Measurements from ENCODE around the gene TNFRSF21. TPM values are rescaled to one million over a fixed set of nuclear protein-coding genes. Genes with fewer than 3 reads are reported as not detected.

TNFRSF21 gene
- total RNA-seq, 2 experiments from 2014 or later, result 28.1 to 36.5 TPM

DNA sequence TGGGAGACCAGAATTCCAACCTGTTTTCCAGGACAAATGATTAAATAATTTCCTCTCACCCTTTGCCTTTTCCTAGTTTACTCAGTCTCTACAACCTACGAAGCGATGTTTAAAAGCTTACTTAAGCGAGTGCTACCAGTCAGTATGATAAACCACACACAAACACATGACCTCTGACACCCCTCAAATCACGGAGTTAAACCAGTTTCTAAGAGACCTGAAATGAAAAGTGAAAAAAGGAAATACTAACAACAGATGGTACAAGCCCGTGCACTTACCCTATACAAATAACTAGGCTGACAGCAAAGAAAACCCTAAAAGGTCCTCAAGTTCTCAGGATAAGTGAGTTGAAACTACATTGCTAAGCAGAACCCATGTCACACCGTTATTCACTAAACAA is 7.7 kb downstream of the TNFRSF21 start:
- peaks cover 43% of the 10 kb centered on the region for H3K4me1 ChIP-seq (ENCODE audit: insufficient read depth, low read length, poor library complexity, severe bottlenecking)
- no peak overlapping the region for H3K27ac ChIP-seq (ENCODE audit: low read depth, low read length, poor library complexity, severe bottlenecking)
- no peak overlapping the region for H3K4me2 ChIP-seq (ENCODE audit: low read length)
- intact Hi-C loops (cut with micrococcal nuclease; ENCODE audit: unreplicated experiment), result no loop called here
- H4K20me1 ChIP-seq (ENCODE audit: insufficient read depth, low read length), result peaks cover 26% of the 10 kb centered on the region
- ChIA-PET POLR2A (interaction anchor here (0.7 to 1.6 kb wide), 3 partner anchors 17 to 94 kb away, joined by 3 to 7 read pairs (median 3); no protein-coding TSS in a partner anchor), CTCF (ENCODE audit: unreplicated experiment) (no interaction called here)
- H3K36me3 ChIP-seq (ENCODE audit: insufficient read depth, low read length), result peaks cover 44% of the 10 kb centered on the region
- no peak overlapping the region for H2AFZ ChIP-seq (ENCODE audit: low read length)
- H3K9me3 ChIP-seq (ENCODE audit: low read length), result no peaks in the 10 kb centered on the region
- no TSS peak for BruUV-seq (replicated peaks)
- peaks cover 100% of the 10 kb centered on the region for H3K79me2 ChIP-seq (ENCODE audit: insufficient read depth, low read depth, low read length)
- H3K9me2 ChIP-seq (ENCODE audit: insufficient read depth, low read length), result no peaks in the 10 kb centered on the region
- no peak for DNase-seq (ENCODE audit: low spot score)
- H3K4me3 ChIP-seq (ENCODE audit: low read depth, low read length, poor library complexity, severe bottlenecking), result no peak overlapping the region
- TF ChIP-seq, protein P1, sequence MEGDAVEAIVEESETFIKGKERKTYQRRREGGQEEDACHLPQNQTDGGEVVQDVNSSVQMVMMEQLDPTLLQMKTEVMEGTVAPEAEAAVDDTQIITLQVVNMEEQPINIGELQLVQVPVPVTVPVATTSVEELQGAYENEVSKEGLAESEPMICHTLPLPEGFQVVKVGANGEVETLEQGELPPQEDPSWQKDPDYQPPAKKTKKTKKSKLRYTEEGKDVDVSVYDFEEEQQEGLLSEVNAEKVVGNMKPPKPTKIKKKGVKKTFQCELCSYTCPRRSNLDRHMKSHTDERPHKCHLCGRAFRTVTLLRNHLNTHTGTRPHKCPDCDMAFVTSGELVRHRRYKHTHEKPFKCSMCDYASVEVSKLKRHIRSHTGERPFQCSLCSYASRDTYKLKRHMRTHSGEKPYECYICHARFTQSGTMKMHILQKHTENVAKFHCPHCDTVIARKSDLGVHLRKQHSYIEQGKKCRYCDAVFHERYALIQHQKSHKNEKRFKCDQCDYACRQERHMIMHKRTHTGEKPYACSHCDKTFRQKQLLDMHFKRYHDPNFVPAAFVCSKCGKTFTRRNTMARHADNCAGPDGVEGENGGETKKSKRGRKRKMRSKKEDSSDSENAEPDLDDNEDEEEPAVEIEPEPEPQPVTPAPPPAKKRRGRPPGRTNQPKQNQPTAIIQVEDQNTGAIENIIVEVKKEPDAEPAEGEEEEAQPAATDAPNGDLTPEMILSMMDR (conservative IDR thresholded peaks at IDR 0.05; ENCODE audit: low read length), result no peak
- TF ChIP-seq EZH2phosphoT487 (IDR thresholded peaks at IDR 0.05; ENCODE audit: borderline replicate concordance, low read depth, low read length), result no peak

DNA sequence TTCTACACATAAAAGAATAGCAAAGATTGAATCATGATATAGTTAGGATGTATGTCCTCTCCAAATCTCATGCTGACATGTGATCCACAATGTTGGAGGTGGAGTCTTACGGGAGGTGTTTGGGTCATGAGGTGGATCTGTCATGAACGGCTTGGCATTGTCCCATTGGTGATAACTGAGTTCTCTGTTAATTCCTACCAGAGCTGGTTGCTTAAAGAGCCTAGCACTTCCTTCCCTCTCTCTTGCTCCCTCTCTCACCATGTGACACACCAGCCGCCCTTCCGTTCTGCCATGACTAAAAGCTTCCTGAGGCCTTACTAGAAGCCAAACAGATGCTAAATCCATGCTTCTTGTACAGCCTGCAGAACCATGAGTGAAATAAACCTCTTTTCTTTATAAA is 8.3 kb downstream of the TNFRSF21 start:
- Histone ChIP-seq H3K4me1 (ENCODE audit: insufficient read depth, low read length, poor library complexity, severe bottlenecking) (peaks cover 38% of the 10 kb centered on the region), H3K9me2 (ENCODE audit: insufficient read depth, low read length) (no peaks in the 10 kb centered on the region), H2AFZ (ENCODE audit: low read length) (no peak overlapping the region), H3K9me3 (ENCODE audit: low read length) (no peaks in the 10 kb centered on the region), H3K36me3 (ENCODE audit: insufficient read depth, low read length) (peaks cover 44% of the 10 kb centered on the region), H4K20me1 (ENCODE audit: insufficient read depth, low read length) (peaks cover 22% of the 10 kb centered on the region), H3K27ac (ENCODE audit: low read depth, low read length, poor library complexity, severe bottlenecking) (no peak overlapping the region), H3K79me2 (ENCODE audit: insufficient read depth, low read depth, low read length) (peaks cover 100% of the 10 kb centered on the region), H3K4me2 (ENCODE audit: low read length) (no peak overlapping the region), H3K4me3 (ENCODE audit: low read depth, low read length, poor library complexity, severe bottlenecking) (no peak overlapping the region)
- TF ChIP-seq, protein P1 (conservative IDR thresholded peaks at IDR 0.05; ENCODE audit: low read length), result no peak
- TF ChIP-seq EZH2phosphoT487 (IDR thresholded peaks at IDR 0.05; ENCODE audit: borderline replicate concordance, low read depth, low read length), result no peak
- intact Hi-C loops (cut with micrococcal nuclease; ENCODE audit: unreplicated experiment), result no loop called here
- ChIA-PET CTCF (ENCODE audit: unreplicated experiment) (no interaction called here), POLR2A (interaction anchor here (0.7 to 1.6 kb wide), 5 partner anchors 17 to 433 kb away, joined by 3 to 7 read pairs (median 3); no protein-coding TSS in a partner anchor)
- no TSS peak for BruUV-seq (replicated peaks)
- DNase-seq (ENCODE audit: low spot score), result no peak

DNA sequence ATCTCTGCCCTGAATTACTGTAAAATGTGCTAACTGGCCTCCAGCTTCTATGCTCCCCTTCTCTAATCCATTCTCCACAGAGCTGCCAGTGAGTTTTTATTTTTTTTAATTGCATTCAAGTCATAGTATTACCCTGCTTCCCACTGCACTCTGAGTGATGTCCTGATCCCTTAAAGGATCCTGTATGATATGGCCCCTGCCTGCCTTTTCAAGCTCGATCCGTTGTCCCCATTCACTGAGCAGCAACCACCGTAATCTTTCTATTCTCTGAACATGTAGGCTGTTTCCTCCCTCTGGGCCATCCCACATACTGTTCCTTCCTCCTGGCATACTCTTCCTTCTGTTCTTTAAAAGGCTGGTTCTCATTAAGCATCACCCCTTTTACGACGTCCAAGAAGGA is 9.3 kb downstream of the TNFRSF21 start:
- Histone ChIP-seq H3K4me1 (ENCODE audit: insufficient read depth, low read length, poor library complexity, severe bottlenecking) (peaks cover 27% of the 10 kb centered on the region), H3K36me3 (ENCODE audit: insufficient read depth, low read length) (peaks cover 37% of the 10 kb centered on the region), H2AFZ (ENCODE audit: low read length) (no peak overlapping the region), H3K9me3 (ENCODE audit: low read length) (no peaks in the 10 kb centered on the region), H3K4me3 (ENCODE audit: low read depth, low read length, poor library complexity, severe bottlenecking) (no peak overlapping the region), H4K20me1 (ENCODE audit: insufficient read depth, low read length) (peaks cover 24% of the 10 kb centered on the region), H3K9me2 (ENCODE audit: insufficient read depth, low read length) (no peaks in the 10 kb centered on the region), H3K27ac (ENCODE audit: low read depth, low read length, poor library complexity, severe bottlenecking) (no peak overlapping the region), H3K79me2 (ENCODE audit: insufficient read depth, low read depth, low read length) (peaks cover 100% of the 10 kb centered on the region), H3K4me2 (ENCODE audit: low read length) (no peak overlapping the region)
- no TSS peak for BruUV-seq (replicated peaks)
- ChIA-PET CTCF (ENCODE audit: unreplicated experiment) (no interaction called here), POLR2A (interaction anchor here (1.3 to 1.4 kb wide), 2 partner anchors 41 to 203 kb away, joined by 3 to 4 read pairs; no protein-coding TSS in a partner anchor)
- no peak for TF ChIP-seq EZH2phosphoT487 (IDR thresholded peaks at IDR 0.05; ENCODE audit: borderline replicate concordance, low read depth, low read length)
- TF ChIP-seq, protein P1 (conservative IDR thresholded peaks at IDR 0.05; ENCODE audit: low read length), result no peak
- intact Hi-C loops (cut with micrococcal nuclease; ENCODE audit: unreplicated experiment), result no loop called here
- no peak for DNase-seq (ENCODE audit: low spot score)
